GM18907 (cell line): Measurements from ENCODE around the gene CSTF2.

Experiments used
- ATAC-seq: cut with Tn5 transposase; IDR thresholded peaks from one replicate; pipeline ENCODE4 v1.9.1; 2021; ENCODE audit warnings: mild to moderate bottlenecking, moderate library complexity; ENCODE audit not compliant: unreplicated experiment

The CSTF2 gene

GRCh38 chrX:100870527-100870926 is 50.3 kb downstream of the CSTF2 start:
- no peak for ATAC-seq

- ATAC-seq = no peak
These were observed 51.7 kb downstream of the CSTF2 start for GRCh38 chrX:100871594-100872560.

GRCh38 chrX:100874325-100874724 is 54.1 kb downstream of the CSTF2 start, which contains the start of gene NOX1:
Gene NOX1 (minus strand): TSS chrX:100874359. CDS start chrX:100874139, 220 bp downstream.
- no peak for ATAC-seq

GRCh38 chrX:100880368-100880767 is 60.2 kb downstream of the CSTF2 start:
- ATAC-seq = no peak

GRCh38 chrX:100883654-100884053 is 63.5 kb downstream of the CSTF2 start:
- ATAC-seq = no peak
